Esophagus squamous epithelium (tissue), 5 donors: ENCODE data around the gene ECM2. TPM values are rescaled to one million over a fixed set of nuclear protein-coding genes. Genes with fewer than 3 reads are reported as not detected.

Experiments used
- DNase-seq: peaks from one replicate; lab custom pipeline; 2025; lab: John Stamatoyannopoulos, UW
- H3K27ac ChIP-seq, 4 donors: fragments of 200-600 bp; sonication (generic); one replicate each; pipeline ENCODE4 v1.5.1; 2016 to 2019; ENCODE audit warnings: mild to moderate bottlenecking in 1 of 4
- H3K27me3 ChIP-seq, 4 donors: fragments of 200-600 bp; sonication (generic); 1 replicate in 3 of 4; 2 replicates in 1 of 4; pipeline versions ENCODE4 v1.5.1 to v1.6.0; 2017 to 2021; ENCODE audit warnings: antibody characterized with exemption in 1 of 4
- H3K36me3 ChIP-seq, 3 donors: fragments of 200-600 bp; sonication (generic); one replicate each; pipeline ENCODE4 v1.5.1; 2016 to 2019
- H3K4me1 ChIP-seq, 3 donors: fragments of 200-600 bp; sonication (generic); one replicate each; pipeline ENCODE4 v1.5.1; 2017 to 2019
- H3K4me3 ChIP-seq, 4 donors: fragments of 200-600 bp; sonication (generic); 1 replicate in 3 of 4; 2 replicates in 1 of 4; pipeline ENCODE4 v1.5.1; 2016 to 2019; ENCODE audit warnings: mild to moderate bottlenecking in 2 of 4, moderate library complexity in 1 of 4
- H3K9me3 ChIP-seq, 3 donors: fragments of 200-600 bp; sonication (generic); one replicate each; pipeline ENCODE4 v1.5.1; 2016 to 2019
- POLR2A ChIP-seq, 4 donors: fragments of 450-650 bp; IDR thresholded peaks; one replicate each; pipeline ENCODE4 v1.6.1; 2017; ENCODE audit warnings: antibody characterized with exemption in 4 of 4, mild to moderate bottlenecking in 4 of 4, moderate library complexity in 3 of 4
- WGBS, 2 donors: methylation state at CpG; one replicate each; pipeline ENCODE4 v1.1.5; 2018; 5-methylcytosine and 5-hydroxymethylcytosine counted together
- intact Hi-C: fragments of 100-400 bp; cut with DNase I; formaldehyde crosslinking; loops from one replicate; pipeline ENCODE4 v1.15.0; 2022
- total RNA-seq, 4 donors: library from RNA; depleted of rRNA; stranded (reverse); fragments of >200 nt; gene quantifications; one replicate each; pipeline ENCODE4 v1.1.0, GENCODE V29; 2016
- TF ChIP-seq, protein P1 (sequence below), 6 experiments: fragments of 450-650 bp in 4 of 6; fragments of 200-600 bp in 2 of 6; sonication (generic) in 2 of 6; IDR thresholded peaks; one replicate each; pipeline ENCODE4 v1.5.1; 2016 to 2019; ENCODE audit warnings: antibody characterized with exemption in 6 of 6, mild to moderate bottlenecking in 4 of 6, moderate library complexity in 4 of 6
- donor health status: DM: yes; HTN: yes; CAD: no.

ECM2 gene
- total RNA-seq, 4 donors from 2014 or later: 0.57 to 13.1 (median 3.5) TPM

DNA sequence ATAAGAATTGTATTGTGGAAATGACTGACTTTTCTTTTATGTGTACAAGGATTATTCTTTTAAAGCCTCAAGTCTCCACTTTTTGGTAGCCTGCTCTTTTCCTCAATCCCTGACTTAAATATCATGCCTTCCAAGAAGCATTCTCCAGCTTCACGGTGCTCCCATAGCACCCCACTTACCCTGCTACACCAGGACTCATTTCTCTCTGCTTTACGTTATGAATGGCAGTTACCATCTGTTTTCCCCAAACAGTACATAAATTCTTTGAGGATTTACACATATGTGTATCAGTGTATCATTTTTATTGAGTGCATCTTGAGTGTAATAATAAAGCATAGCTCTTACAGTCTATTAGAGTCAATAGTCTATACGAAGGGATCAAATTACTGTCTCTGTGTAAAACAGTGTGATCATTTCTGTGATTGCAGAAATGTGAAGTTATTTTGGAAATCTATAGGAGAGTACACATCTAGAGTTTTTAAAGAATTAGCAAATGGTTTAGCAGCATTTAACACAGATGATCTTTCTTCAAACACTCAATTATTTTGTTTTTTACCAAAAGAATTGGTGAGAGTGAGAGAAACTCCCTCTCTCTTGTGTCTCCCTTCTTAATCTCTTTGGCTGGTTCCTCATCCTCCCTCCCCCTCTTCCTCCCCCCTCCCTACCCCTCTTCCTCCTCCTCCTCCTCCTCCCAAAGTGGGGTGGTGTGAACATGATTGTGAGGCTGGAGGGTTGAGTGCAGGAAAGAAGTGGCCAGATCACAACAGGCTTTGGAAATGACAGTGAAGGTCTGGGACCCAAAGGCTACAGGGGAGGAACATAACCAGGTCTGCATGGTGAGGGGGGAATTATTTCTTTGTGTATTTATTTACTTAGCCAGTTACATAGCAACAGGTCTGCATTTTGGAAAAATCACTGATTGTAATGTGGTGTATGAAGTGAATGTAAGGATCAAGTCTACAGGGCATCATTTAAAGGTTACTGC lies 27.6 kb upstream of the ECM2 start:
- no peak for TF ChIP-seq POLR2A (IDR thresholded peaks at IDR 0.05)
- TF ChIP-seq, protein P1, sequence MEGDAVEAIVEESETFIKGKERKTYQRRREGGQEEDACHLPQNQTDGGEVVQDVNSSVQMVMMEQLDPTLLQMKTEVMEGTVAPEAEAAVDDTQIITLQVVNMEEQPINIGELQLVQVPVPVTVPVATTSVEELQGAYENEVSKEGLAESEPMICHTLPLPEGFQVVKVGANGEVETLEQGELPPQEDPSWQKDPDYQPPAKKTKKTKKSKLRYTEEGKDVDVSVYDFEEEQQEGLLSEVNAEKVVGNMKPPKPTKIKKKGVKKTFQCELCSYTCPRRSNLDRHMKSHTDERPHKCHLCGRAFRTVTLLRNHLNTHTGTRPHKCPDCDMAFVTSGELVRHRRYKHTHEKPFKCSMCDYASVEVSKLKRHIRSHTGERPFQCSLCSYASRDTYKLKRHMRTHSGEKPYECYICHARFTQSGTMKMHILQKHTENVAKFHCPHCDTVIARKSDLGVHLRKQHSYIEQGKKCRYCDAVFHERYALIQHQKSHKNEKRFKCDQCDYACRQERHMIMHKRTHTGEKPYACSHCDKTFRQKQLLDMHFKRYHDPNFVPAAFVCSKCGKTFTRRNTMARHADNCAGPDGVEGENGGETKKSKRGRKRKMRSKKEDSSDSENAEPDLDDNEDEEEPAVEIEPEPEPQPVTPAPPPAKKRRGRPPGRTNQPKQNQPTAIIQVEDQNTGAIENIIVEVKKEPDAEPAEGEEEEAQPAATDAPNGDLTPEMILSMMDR (IDR thresholded peaks at IDR 0.05): no peak

DNA sequence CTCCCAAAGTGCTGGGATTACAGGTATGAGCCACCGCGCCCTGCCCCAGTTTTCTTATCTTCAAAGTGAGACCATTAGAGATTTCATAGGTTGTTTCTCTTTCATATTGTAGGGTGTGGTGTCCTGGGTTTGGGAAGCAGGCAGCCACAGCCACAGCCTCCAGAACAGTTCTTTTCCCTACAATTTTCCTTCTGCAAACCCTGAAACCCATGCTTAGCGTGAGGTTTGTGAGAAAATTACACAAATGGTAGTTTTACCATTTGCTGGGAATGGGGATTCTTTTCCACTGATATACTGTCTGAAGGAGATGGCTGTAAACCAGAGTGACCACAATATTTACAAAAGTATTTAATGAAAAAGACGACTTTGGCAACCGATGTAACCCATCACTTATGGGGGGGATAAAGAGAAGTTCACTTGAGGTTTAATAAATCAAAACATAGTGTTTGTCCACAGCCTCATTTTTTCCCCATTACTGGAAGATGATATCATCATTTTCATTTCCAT lies 26.7 kb upstream of the ECM2 start:
- Histone ChIP-seq H3K27ac (peak overlapping the region; percentile 21 to 76 (median 70)), H3K36me3 (no peaks in the 10 kb centered on the region), H3K4me1 (peaks cover 8 to 56% (median 10%) of the 10 kb centered on the region in 3 donors), H3K27me3 (no peaks in the 10 kb centered on the region), H3K9me3 (no peaks in the 10 kb centered on the region), H3K4me3 (no peak overlapping the region)
- intact Hi-C loops: no loop called here
- no peak for DNase-seq
- WGBS, 2 donors: 80 to 86% methylated on average over 5 of the region's 5 CpGs
- TF ChIP-seq, protein P1 (IDR thresholded peaks at IDR 0.05): no peak
- no peak for TF ChIP-seq POLR2A (IDR thresholded peaks at IDR 0.05)

More for the DNA sequence above, 27.6 kb upstream of the ECM2 start:
- H3K27ac ChIP-seq: peak overlapping the region in 1 of 4 donors; percentile 76
- WGBS, 2 donors: 80 to 88% methylated on average over 3 of the region's 3 CpGs
- H3K9me3 ChIP-seq: no peaks in the 10 kb centered on the region
- peaks cover 8 to 54% (median 10%) of the 10 kb centered on the region in 3 donors for H3K4me1 ChIP-seq
- intact Hi-C loops: no loop called here
- DNase-seq: no peak
- H3K36me3 ChIP-seq: no peaks in the 10 kb centered on the region
- no peak overlapping the region for H3K4me3 ChIP-seq
- no peaks in the 10 kb centered on the region for H3K27me3 ChIP-seq

DNA sequence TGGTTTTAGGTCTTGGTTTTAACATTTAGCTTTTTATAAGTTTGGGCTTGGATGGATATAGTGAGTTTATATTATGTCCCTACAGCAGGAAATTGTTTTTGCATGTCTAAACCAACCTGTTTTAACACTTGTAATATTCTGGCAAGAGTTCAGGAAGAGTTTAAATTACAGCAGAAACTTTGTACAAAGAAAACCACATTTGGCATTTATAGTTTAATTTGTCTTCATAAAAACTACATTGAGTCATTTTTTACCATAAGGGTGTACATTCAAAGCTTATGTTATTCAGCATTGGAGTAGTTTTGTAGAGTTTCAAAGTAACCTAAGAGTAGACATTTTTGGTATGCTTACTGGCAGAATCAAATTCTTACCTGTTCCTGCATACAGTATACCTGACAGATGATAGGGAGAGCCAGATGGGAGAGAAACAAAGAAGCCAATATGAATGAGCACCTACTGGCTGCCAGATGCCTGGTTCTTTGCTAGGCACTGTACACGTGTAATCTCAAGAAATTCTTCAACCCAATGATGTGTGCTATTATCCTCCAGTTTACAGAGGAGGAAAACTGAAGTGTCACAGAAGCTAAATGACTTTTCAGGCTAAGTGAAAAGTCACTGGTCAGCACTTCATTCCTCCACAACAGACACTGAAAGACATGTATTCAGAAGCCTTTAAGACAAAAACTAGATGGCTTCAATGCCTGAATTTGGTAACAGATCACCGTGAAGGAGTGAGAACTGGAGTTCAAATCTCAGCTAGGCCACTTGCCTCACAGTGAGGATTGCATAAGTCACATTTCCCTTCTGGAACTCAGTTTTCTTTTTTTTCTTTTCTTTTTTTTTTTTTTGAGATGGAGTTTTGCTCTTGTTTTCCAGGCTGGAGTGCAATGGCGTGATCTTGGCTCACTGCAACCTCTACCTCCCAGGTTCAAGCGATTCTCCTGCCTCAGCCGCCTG lies 25.9 kb upstream of the ECM2 start:
- Histone ChIP-seq H3K4me3 (no peak overlapping the region), H3K27ac (peak overlapping the region in 3 of 4 donors; percentile 69 to 76 (median 70)), H3K36me3 (no peaks in the 10 kb centered on the region), H3K27me3 (no peaks in the 10 kb centered on the region), H3K4me1 (peaks cover 8 to 56% (median 10%) of the 10 kb centered on the region in 3 donors), H3K9me3 (no peaks in the 10 kb centered on the region)
- 67 to 74% methylated on average over 4 to 5 of the region's 5 CpGs for WGBS, 2 donors
- no peak for DNase-seq
- intact Hi-C loops: no loop called here
- TF ChIP-seq, protein P1 (IDR thresholded peaks at IDR 0.05): no peak
- no peak for TF ChIP-seq POLR2A (IDR thresholded peaks at IDR 0.05)

- H3K4me1 ChIP-seq: peaks cover 8 to 49% (median 10%) of the 10 kb centered on the region in 3 donors
- no peaks in the 10 kb centered on the region for H3K27me3 ChIP-seq
- intact Hi-C loops: no loop called here
- WGBS, 2 donors: 71 to 88% methylated on average over 11 to 14 of the region's 16 CpGs
- H3K27ac ChIP-seq: peak overlapping the region in 3 of 4 donors; percentile 8 to 72 (median 48)
- no peaks in the 10 kb centered on the region for H3K36me3 ChIP-seq
- H3K4me3 ChIP-seq: no peak overlapping the region
- no peak for DNase-seq
- TF ChIP-seq, protein P1 (IDR thresholded peaks at IDR 0.05): no peak
- TF ChIP-seq POLR2A (IDR thresholded peaks at IDR 0.05): no peak
- H3K9me3 ChIP-seq: no peaks in the 10 kb centered on the region
Measured at GRCh38 chr9:92558612-92559374, 23.0 kb upstream of the ECM2 start.
